Measurements from ENCODE around the gene ARHGEF38. TPM values are rescaled to one million over a fixed set of nuclear protein-coding genes. Genes with fewer than 3 reads are reported as not detected.

The ARHGEF38 gene
- polyA plus RNA-seq, 4 donors: 0.54 to 18.6 (median 2.8) TPM

- Histone ChIP-seq H3K9me3 (ENCODE audit: control insufficient read depth in 2 of 2, insufficient read depth in 1 of 2, low read depth in 1 of 2, low read length in 1 of 2) (no peaks in the 10 kb centered on the region), H3K27ac (ENCODE audit: low read depth in 1 of 3, low read length in 2 of 3) (peak overlapping the region in 2 of 3 donors; percentile 53 to 68), H3K4me3 (ENCODE audit: low read depth in 1 of 3, low read length in 3 of 3) (no peak overlapping the region), H3K36me3 (ENCODE audit: control insufficient read depth in 3 of 3, insufficient read depth in 2 of 3, low read depth in 1 of 3, low read length in 3 of 3) (peaks cover 0 to 6% (median 2%) of the 10 kb centered on the region in 3 donors), H3K27me3 (ENCODE audit: control insufficient read depth in 3 of 3, insufficient read depth in 3 of 3, low read length in 3 of 3) (no peaks in the 10 kb centered on the region), H3K4me1 (ENCODE audit: control insufficient read depth in 3 of 3, insufficient read depth in 2 of 3, low read depth in 1 of 3, low read length in 2 of 3) (no peaks in the 10 kb centered on the region)
- WGBS, 3 donors: 4 to 37% (median 22%) methylated on average over 4 of the region's 4 CpGs
- FAIRE-seq (no peak), DNase-seq (peak in 1 of 2 donors; percentile 96)
Measured at GRCh38 chr4:105624530-105624929, 72.1 kb downstream of the ARHGEF38 start.

- no peak for DNase-seq
- Histone ChIP-seq H3K9me3 (ENCODE audit: control insufficient read depth in 2 of 2, insufficient read depth in 1 of 2, low read depth in 1 of 2, low read length in 1 of 2) (no peaks in the 10 kb centered on the region), H3K36me3 (ENCODE audit: control insufficient read depth in 3 of 3, insufficient read depth in 2 of 3, low read depth in 1 of 3, low read length in 3 of 3) (peaks cover 0 to 6% (median 2%) of the 10 kb centered on the region in 3 donors), H3K4me1 (ENCODE audit: control insufficient read depth in 3 of 3, insufficient read depth in 2 of 3, low read depth in 1 of 3, low read length in 2 of 3) (no peaks in the 10 kb centered on the region), H3K27ac (ENCODE audit: low read depth in 1 of 3, low read length in 2 of 3) (no peak overlapping the region), H3K27me3 (ENCODE audit: control insufficient read depth in 3 of 3, insufficient read depth in 3 of 3, low read length in 3 of 3) (no peaks in the 10 kb centered on the region), H3K4me3 (ENCODE audit: low read depth in 1 of 3, low read length in 3 of 3) (no peak overlapping the region)
- peak; percentile 23 for FAIRE-seq
- WGBS, 3 donors: 76 to 92% (median 85%) methylated on average over 1 of the region's 1 CpG
Measured at GRCh38 chr4:105625214-105625613, 72.8 kb downstream of the ARHGEF38 start.

- WGBS, 3 donors: 76 to 82% (median 78%) methylated on average over 2 of the region's 2 CpGs
- DNase-seq (no peak), FAIRE-seq (no peak)
- no peaks in the 10 kb centered on the region for H3K27me3 ChIP-seq (ENCODE audit: control insufficient read depth in 3 of 3, insufficient read depth in 3 of 3, low read length in 3 of 3)
- H3K9me3 ChIP-seq (ENCODE audit: control insufficient read depth in 2 of 2, insufficient read depth in 1 of 2, low read depth in 1 of 2, low read length in 1 of 2): no peaks in the 10 kb centered on the region
- H3K27ac ChIP-seq (ENCODE audit: low read depth in 1 of 3, low read length in 2 of 3): no peak overlapping the region
- H3K4me3 ChIP-seq (ENCODE audit: low read depth in 1 of 3, low read length in 3 of 3): no peak overlapping the region
- H3K4me1 ChIP-seq (ENCODE audit: control insufficient read depth in 3 of 3, insufficient read depth in 2 of 3, low read depth in 1 of 3, low read length in 2 of 3): no peaks in the 10 kb centered on the region
- peaks cover 0 to 5% (median 2%) of the 10 kb centered on the region in 3 donors for H3K36me3 ChIP-seq (ENCODE audit: control insufficient read depth in 3 of 3, insufficient read depth in 2 of 3, low read depth in 1 of 3, low read length in 3 of 3)
Measured at GRCh38 chr4:105626846-105627245, 74.4 kb downstream of the ARHGEF38 start.

- FAIRE-seq (no peak), DNase-seq (no peak)
- 80 to 95% (median 92%) methylated on average over 3 of the region's 3 CpGs for WGBS, 3 donors
- Histone ChIP-seq H3K27ac (ENCODE audit: low read depth in 1 of 3, low read length in 2 of 3) (no peak overlapping the region), H3K4me3 (ENCODE audit: low read depth in 1 of 3, low read length in 3 of 3) (no peak overlapping the region), H3K27me3 (ENCODE audit: control insufficient read depth in 3 of 3, insufficient read depth in 3 of 3, low read length in 3 of 3) (no peaks in the 10 kb centered on the region), H3K9me3 (ENCODE audit: control insufficient read depth in 2 of 2, insufficient read depth in 1 of 2, low read depth in 1 of 2, low read length in 1 of 2) (no peaks in the 10 kb centered on the region), H3K36me3 (ENCODE audit: control insufficient read depth in 3 of 3, insufficient read depth in 2 of 3, low read depth in 1 of 3, low read length in 3 of 3) (peaks cover 0 to 3% (median 2%) of the 10 kb centered on the region in 3 donors), H3K4me1 (ENCODE audit: control insufficient read depth in 3 of 3, insufficient read depth in 2 of 3, low read depth in 1 of 3, low read length in 2 of 3) (no peaks in the 10 kb centered on the region)
Measured at GRCh38 chr4:105627620-105628019, 75.2 kb downstream of the ARHGEF38 start.

- WGBS, 3 donors: 74 to 89% (median 88%) methylated on average over 7 of the region's 7 CpGs
- Histone ChIP-seq H3K4me3 (ENCODE audit: low read depth in 1 of 3, low read length in 3 of 3) (no peak overlapping the region), H3K4me1 (ENCODE audit: control insufficient read depth in 3 of 3, insufficient read depth in 2 of 3, low read depth in 1 of 3, low read length in 2 of 3) (peaks cover 0 to 6% (median 2%) of the 10 kb centered on the region in 3 donors), H3K36me3 (ENCODE audit: control insufficient read depth in 3 of 3, insufficient read depth in 2 of 3, low read depth in 1 of 3, low read length in 3 of 3) (no peaks in the 10 kb centered on the region), H3K9me3 (ENCODE audit: control insufficient read depth in 2 of 2, insufficient read depth in 1 of 2, low read depth in 1 of 2, low read length in 1 of 2) (no peaks in the 10 kb centered on the region), H3K27me3 (ENCODE audit: control insufficient read depth in 3 of 3, insufficient read depth in 3 of 3, low read length in 3 of 3) (no peaks in the 10 kb centered on the region), H3K27ac (ENCODE audit: low read depth in 1 of 3, low read length in 2 of 3) (no peak overlapping the region)
- no peak for DNase-seq
- no peak for FAIRE-seq
Measured at GRCh38 chr4:105630670-105631655, 78.5 kb downstream of the ARHGEF38 start.

- no peak overlapping the region for H3K27ac ChIP-seq (ENCODE audit: low read depth in 1 of 3, low read length in 2 of 3)
- 59 to 88% (median 62%) methylated on average over 8 of the region's 8 CpGs for WGBS, 3 donors
- no peaks in the 10 kb centered on the region for H3K36me3 ChIP-seq (ENCODE audit: control insufficient read depth in 3 of 3, insufficient read depth in 2 of 3, low read depth in 1 of 3, low read length in 3 of 3)
- no peaks in the 10 kb centered on the region for H3K9me3 ChIP-seq (ENCODE audit: control insufficient read depth in 2 of 2, insufficient read depth in 1 of 2, low read depth in 1 of 2, low read length in 1 of 2)
- H3K4me1 ChIP-seq (ENCODE audit: control insufficient read depth in 3 of 3, insufficient read depth in 2 of 3, low read depth in 1 of 3, low read length in 2 of 3): peaks cover 0 to 6% (median 2%) of the 10 kb centered on the region in 3 donors
- H3K4me3 ChIP-seq (ENCODE audit: low read depth in 1 of 3, low read length in 3 of 3): no peak overlapping the region
- DNase-seq: peak; percentile 12 to 14
- FAIRE-seq: no peak
- H3K27me3 ChIP-seq (ENCODE audit: control insufficient read depth in 3 of 3, insufficient read depth in 3 of 3, low read length in 3 of 3): no peaks in the 10 kb centered on the region
Measured at GRCh38 chr4:105631818-105632400, 79.5 kb downstream of the ARHGEF38 start.

- FAIRE-seq (no peak), DNase-seq (no peak)
- WGBS, 3 donors: 69 to 92% (median 81%) methylated on average over 3 of the region's 3 CpGs
- no peaks in the 10 kb centered on the region for H3K27me3 ChIP-seq (ENCODE audit: control insufficient read depth in 3 of 3, insufficient read depth in 3 of 3, low read length in 3 of 3)
- no peak overlapping the region for H3K27ac ChIP-seq (ENCODE audit: low read depth in 1 of 3, low read length in 2 of 3)
- no peak overlapping the region for H3K4me3 ChIP-seq (ENCODE audit: low read depth in 1 of 3, low read length in 3 of 3)
- H3K4me1 ChIP-seq (ENCODE audit: control insufficient read depth in 3 of 3, insufficient read depth in 2 of 3, low read depth in 1 of 3, low read length in 2 of 3): peaks cover 0 to 11% (median 2%) of the 10 kb centered on the region in 3 donors
- H3K36me3 ChIP-seq (ENCODE audit: control insufficient read depth in 3 of 3, insufficient read depth in 2 of 3, low read depth in 1 of 3, low read length in 3 of 3): no peaks in the 10 kb centered on the region
- no peaks in the 10 kb centered on the region for H3K9me3 ChIP-seq (ENCODE audit: control insufficient read depth in 2 of 2, insufficient read depth in 1 of 2, low read depth in 1 of 2, low read length in 1 of 2)
Measured at GRCh38 chr4:105632599-105632998, 80.2 kb downstream of the ARHGEF38 start.

- H3K27me3 ChIP-seq (ENCODE audit: control insufficient read depth in 3 of 3, insufficient read depth in 3 of 3, low read length in 3 of 3): no peaks in the 10 kb centered on the region
- FAIRE-seq: no peak
- 11 to 50% (median 32%) methylated on average over 3 of the region's 3 CpGs for WGBS, 3 donors
- H3K27ac ChIP-seq (ENCODE audit: low read depth in 1 of 3, low read length in 2 of 3): no peak overlapping the region
- peaks cover 0 to 11% (median 2%) of the 10 kb centered on the region in 3 donors for H3K4me1 ChIP-seq (ENCODE audit: control insufficient read depth in 3 of 3, insufficient read depth in 2 of 3, low read depth in 1 of 3, low read length in 2 of 3)
- H3K9me3 ChIP-seq (ENCODE audit: control insufficient read depth in 2 of 2, insufficient read depth in 1 of 2, low read depth in 1 of 2, low read length in 1 of 2): no peaks in the 10 kb centered on the region
- H3K4me3 ChIP-seq (ENCODE audit: low read depth in 1 of 3, low read length in 3 of 3): no peak overlapping the region
- peak; percentile 5 to 58 for DNase-seq
- H3K36me3 ChIP-seq (ENCODE audit: control insufficient read depth in 3 of 3, insufficient read depth in 2 of 3, low read depth in 1 of 3, low read length in 3 of 3): no peaks in the 10 kb centered on the region
Measured at GRCh38 chr4:105633241-105633640, 80.8 kb downstream of the ARHGEF38 start.

Measured in small intestine (tissue), 7 donors.